GOT3 (cell line): ENCODE results near the gene DOCK2.

Experiments used
- DNase-seq: peaks from one replicate; lab custom pipeline; 2025; ENCODE audit warnings: mixed read lengths; lab: John Stamatoyannopoulos, UW

The DOCK2 gene

DNA sequence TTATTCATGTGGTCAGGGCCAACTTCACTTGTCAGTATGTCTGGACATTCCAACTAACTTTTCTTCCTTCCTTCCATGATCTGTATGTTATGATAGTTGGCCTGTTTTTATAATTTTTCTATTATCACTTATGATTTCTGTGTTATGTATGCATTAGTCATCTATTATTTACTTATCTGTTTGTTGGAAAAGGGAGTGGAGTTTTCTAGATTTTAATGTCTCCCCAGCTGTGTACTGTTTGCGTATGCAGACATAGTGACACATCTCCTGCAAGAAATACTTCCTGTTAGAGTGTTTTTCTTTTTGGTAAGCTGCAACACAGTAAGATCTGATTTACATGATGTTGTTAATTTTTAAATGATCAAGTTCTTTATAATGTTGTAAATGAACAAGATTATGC, 351.9 kb downstream of the DOCK2 start:
- no peak for DNase-seq

DNA sequence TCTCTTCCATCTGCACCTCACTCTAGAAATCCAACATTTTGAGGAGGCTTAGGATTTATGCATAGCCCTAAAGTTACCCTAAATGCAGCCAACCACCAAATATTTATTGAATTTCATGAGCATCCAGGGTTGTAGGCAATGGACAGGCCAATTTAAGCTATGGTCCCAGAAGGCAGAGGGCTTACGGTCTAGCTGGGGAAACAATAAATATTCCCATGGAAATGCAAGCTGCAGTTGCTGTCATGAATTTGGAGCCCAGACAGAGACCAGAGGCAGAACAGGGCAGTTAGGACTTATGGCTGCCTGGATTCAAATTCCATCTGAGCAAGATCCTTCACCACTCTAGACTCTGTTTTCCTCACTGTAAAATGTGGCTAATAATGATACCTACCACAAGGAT, 352.3 kb downstream of the DOCK2 start:
- DNase-seq, result no peak

DNA sequence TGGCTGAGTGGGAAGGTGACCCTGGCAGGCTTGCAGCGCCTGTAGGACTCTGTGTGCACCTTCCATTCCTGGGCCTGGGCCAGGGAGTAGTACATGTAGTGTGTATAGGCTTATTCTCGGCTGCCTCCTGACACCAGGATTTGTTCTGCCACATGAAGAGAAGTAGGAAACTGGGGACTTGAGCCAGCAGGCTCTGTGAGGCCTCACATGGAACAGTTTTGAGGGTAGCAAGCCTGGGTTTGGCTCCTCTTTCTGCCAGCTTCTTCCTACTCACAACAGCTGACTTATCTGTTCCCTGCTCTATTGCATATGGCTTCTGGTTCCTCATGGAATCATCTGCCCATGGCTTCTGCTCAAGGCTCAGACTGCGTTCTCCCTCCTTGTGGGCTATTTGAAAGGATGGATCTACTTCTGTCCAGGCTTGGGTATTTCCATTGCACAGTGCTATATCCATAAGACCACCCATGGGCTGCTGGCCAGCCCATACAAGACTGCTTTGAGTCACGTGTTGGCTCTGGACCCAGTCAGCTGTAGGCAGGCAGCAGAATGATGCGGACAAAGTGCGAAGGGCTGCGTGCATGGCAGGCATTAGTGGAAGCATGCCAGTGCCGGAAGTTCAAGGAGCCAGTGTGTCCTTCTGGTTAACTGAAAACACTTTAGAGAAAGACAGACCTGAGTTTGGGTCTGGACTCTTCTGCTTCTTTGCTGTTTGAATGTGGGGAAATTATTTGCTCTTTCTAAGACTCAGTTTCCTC, 354.2 kb downstream of the DOCK2 start:
- no peak for DNase-seq

DNA sequence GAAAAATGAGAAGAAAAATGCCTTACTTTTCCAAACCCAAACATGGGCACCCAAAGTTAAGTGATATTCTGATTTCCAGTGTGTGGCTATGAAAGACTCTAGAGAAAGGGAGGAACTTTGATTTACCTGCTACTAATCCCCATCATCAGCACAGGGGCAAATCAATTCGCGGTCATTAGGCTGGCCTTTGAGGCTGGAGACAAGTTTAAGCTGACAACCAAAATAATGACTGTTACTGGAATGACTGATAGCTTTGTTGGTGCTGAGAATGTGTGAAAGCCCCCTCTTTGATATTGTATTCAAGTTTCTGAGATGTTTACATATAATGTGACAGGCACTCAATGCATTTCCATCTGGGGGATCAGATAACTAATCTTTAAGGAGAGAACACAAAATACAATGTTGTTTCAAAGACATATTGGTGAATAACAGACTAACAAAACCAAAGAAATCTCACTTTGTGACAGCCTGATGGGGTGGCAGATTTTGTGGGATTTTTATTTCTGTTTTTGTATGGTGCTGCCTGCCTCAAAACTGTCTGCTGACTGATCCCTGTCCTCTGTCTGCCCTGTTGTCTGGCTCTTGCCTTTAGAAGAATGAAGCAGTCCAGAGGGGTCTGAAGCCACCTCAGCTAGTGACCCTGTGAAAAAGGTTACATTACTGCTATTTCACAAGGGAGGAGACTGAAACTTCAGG, 355.9 kb downstream of the DOCK2 start:
- no peak for DNase-seq

DNA sequence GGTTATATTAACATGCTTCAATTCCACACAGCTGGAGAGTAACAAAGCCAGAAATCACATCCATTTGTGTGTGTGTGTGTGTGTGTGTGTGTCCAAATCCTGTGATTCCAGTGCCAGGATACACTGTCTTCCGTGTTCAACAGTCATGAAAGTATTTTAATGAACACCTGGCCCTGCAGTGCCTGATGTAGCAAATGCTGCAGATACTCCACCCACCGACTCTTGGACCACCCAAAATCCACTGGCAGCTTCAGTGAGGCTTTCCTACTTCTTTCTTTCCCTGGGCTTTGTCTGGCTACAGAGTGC, 356.4 kb downstream of the DOCK2 start:
- DNase-seq, result no peak

DNA sequence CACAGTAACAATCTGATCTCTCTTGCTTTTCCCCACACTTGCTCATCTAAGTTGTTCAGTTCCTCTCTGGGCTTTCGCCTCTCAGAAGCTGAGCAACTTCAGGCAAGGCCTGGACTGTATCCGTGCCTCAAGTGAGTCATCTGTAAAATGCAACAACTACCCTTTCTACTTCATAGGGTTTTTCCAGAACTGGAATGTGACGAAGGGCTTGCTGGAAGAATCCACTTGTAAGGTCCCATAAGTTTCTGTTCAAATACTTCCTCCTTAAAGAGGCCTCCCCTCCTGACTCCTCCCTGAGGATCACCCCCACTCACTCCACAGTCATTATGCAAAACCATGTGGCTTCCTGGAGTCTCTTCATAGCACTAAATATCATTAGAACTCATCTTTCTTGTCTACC, 360.7 kb downstream of the DOCK2 start:
- no peak for DNase-seq

DNA sequence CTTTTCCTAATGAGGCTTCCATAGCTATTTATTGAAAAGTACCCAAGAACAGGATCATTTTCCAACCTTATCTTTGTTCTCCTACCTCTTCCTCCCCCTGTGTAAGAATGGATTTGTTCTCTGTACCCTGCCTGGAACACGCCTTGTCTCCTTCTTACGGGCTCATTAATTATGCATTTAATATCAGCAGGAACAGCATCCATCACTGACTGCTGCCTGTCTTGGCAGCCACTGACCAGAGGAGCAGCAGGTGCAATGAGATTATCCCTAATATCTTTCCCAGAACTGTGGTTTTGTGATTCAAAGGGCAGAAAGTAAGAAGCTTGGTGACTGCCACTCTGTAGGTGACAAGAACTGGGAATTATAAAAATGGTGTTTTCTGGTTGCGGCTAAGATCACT, 362.5 kb downstream of the DOCK2 start:
- no peak for DNase-seq

DNA sequence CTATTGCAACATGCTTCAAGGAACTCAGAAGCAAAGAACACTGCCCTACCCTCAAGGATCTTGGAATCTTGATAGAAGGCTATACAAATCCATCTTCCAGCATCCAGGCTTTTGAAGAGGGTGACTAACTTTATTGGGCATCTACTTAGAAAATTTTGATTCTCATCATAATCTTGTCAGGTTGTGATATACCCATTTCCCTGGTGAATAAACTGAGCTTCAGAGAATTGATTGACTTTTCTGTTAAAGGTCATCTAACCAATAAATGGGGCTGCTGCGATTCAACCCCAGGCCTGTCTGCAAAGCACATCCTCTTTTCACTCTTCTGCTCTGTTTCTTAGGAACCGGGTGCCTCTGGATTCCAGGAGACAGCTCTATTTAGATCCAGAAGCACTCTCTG, 363.1 kb downstream of the DOCK2 start:
- DNase-seq, result no peak

DNA sequence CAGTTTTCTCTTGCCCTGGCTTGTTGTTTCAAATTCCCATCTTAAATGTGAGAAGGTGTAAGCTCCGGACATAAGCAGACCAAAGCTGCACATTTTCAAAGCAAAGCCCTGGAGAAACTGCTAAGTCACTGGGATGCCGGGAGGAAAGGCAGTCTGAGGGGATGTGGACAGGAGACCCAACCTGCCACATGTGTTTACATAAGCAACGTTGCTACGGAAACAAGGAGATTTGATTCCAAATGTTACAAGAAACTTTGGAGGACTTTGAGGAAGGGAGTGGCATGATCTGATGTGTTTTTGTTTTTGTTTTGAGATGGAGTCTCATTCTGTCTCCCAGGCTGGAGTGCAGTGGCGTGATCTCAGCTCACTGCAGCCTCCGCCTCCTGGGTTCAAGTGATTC, 368.9 kb downstream of the DOCK2 start:
- no peak for DNase-seq

DNA sequence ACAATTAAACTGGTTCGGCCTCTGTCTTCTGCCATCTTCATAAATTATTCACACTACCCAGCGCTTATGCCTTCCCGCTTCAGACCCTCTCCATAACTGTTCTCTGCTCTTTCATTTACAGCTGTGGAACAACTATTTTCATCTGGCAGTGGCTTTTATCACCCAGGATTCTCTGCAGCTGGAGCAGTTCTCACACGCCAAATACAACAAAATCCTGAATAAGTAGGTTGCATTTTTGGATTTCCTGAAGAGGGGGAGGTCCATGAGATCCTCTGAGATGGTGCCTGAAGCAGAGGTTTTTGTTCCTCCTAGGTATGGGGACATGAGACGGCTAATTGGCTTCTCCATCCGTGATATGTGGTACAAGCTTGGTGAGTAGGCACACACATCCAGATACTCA, 371.3 kb downstream of the DOCK2 start:
- no peak for DNase-seq

DNA sequence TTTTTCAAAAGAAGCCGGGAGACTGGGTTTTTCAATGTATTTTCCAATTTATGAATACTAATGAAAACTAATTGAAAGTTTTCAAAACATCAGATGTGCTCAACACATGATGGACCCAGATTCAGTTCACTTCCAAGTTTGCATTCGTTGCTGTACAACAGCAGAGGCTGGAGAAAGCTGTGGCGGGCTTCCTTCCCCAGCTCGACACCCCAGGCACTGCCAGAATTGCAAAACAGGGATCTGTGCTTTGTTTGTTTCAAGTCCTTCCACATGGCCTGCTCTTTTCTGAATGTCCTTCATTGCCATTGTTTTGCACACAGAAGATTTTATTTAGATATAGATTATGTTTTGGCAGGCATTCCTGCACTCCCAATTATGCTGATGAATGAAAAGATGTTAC, 373.5 kb downstream of the DOCK2 start:
- DNase-seq, result no peak

DNA sequence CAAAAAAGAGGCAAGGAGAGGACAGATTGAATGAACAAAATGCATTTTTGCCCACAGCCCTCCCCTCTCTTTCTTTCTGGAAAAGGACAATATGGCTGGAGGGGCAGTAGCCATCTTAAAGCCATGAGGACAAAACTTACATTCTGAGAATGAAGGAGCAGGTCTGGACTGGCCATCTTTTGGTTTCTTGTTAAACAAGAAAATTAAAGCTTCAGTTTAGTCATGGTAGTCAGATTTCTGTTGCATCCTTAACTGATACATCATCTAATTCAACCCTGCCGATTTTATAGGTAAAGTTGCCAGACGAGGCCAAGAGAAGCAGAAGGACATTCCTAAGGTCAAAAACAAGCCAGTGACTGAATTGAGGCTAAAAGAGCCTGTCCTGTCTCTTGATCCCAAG, 374.7 kb downstream of the DOCK2 start:
- no peak for DNase-seq

DNA sequence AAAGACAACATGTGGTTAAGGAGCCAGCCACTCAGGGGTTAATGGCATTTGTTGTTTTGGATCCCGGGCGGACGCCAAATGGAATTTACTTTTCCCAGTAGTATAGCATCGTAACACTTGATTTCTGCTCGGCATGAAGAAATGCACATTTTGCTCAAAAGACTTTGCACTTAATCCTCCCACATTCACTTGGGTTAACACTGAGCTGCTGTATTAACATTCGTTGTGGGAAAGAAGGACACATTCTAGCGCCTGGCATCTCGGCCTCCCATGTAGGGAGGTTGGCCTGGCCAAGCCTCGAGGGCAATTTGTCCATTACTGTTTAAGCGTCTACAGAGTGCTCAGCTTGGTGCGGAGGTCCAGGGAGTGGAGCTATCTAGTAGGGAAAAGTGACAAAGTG, 375.5 kb downstream of the DOCK2 start:
- no peak for DNase-seq

DNA sequence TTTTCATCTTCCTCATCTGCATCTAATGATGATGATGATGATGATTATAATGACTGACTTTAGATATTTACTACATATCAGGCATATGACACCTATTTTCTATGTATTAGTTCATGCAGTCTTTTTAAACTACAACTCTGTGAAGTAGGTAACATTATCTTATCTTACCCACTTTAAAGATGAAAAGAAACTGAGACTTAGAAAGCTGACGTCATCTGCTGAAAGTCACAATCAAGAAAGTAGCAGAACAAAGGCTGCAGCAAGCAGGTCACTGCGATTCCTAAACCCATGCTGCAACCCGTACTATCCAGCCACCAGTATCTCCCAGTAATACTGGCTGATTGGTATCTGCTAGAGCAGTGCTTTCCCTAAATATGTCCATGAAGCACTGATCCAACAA, 383.3 kb downstream of the DOCK2 start:
- no peak for DNase-seq

DNA sequence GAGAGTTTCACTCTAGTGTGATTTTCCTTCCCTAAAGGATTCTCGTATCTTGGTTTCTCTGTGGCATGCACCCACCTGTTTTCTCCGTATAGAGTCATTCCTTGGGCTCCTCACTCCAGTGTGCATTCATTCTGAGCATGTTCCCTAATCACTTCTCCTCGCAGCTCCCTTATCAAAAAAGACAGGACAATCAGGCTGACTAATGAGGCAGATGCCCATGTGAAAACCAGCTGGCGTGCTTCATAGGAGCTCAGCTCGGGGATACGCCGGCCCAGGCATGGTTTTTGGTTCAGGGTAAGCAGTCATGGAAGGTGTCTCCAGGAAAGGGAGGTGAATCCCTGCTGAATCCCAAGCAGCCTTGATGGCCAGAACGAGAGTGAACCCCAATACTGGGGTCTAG, 384.4 kb downstream of the DOCK2 start:
- DNase-seq, result no peak

DNA sequence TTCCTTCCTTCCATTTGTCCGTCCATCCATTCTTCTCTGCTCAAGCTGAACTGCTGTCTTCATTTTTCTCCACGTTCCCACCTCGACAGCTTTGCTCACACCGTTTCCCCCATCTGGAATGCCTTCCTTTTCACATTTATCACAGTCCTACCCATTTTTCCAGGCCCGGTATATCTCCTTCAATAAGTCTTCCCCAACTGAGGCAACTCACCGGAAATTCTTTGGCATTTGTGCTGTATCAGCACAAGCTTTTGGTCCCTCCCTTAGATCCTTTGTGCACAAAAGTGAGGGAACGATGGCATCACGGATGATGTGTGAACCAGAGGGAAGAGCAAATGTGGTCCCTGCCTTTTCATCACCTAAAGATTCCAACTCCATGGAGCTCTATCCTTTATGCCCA, 388.8 kb downstream of the DOCK2 start:
- no peak for DNase-seq

DNA sequence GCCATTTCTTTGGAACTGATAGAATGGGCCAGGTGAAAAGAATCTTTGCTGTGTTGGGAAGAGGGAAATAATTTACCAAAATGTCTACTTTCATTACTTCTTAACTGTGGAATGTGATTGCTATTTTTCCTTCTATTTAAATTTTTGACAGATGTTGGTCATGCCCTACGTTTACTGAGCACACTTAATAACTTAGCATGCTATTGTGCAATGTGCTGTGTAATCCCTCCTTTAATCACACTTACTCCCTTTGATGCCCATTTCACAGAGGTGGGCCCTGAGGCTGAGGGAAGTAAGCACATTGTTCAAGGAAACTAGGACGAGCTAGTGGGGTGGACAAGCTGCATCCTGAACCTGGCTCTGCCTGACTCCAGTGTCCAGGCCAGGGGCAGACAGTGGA, 391.0 kb downstream of the DOCK2 start:
- DNase-seq, result no peak

DNA sequence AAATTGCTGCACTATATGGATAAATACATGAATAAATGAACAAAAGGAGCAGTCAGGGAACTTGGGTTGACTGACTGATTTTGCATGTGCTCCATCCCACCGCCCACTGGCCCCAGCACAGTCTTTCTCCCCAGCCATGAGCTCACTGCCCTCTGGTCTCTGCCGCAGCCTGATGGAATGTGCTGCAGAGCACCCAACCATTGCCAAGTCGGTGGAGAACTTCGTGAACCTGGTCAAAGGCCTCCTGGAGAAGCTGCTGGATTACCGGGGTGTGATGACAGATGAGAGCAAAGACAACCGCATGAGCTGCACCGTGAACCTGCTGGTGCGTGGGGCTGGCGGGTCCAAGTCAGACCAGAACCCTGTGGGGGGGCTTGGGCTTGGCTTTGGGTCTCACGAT, 397.2 kb downstream of the DOCK2 start:
- DNase-seq, result no peak

DNA sequence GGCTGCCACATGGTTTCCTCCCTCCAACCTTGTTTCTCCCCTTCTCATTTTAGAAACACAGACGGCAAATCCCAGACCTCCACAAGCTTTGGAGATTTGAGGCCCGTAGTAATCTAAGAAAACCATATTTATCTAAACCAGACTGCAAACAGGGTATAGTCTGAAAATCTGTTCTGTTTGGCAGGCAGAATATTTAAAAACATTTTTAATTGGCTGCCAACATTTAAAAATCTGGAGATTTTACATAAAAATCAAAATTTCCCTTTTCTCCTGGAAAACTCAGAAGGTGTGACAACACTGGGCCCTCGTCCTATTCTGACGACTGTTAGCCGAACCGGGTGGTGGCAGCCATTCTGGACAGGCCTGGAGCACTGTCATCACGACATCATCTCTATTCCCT, 401.2 kb downstream of the DOCK2 start:
- DNase-seq, result no peak

DNA sequence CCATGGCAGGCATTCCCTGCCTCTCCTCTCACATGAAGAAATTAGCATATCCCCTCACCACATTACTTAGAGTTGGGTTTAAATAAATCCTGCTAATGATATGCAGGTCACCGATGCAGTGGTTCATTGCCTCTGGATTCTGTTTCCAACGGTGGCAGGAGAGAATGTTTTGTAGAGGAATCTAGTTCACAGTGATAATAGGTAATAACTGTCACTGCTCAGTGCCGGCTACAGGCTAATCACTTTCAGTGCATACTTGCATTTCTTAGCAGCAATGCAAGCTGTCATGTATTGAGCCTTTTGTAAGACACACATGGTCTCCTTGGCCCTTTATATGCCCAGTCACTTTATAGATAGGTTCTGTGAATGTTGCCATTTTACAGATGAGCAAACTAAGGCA, 402.8 kb downstream of the DOCK2 start:
- DNase-seq, result no peak

DNA sequence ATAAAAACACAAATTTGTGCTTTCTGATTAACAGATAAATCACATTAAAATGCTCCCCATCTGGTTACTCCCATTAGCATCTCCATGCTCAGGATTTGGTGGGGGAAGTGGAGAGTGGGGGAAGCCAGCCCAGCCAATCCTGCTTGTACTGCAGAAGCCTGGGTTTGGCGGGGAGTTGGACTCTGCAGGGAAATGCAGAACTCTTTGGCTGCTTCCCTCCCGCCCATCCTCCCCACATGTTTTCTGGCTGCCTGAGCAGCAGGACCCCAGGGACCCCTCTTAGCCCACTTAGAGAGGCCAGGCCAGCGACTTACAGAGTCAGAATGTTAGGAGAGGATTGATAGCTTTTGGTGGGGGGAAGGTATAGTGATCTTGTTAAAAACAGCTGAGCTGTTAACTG, 409.2 kb downstream of the DOCK2 start:
- no peak for DNase-seq

DNA sequence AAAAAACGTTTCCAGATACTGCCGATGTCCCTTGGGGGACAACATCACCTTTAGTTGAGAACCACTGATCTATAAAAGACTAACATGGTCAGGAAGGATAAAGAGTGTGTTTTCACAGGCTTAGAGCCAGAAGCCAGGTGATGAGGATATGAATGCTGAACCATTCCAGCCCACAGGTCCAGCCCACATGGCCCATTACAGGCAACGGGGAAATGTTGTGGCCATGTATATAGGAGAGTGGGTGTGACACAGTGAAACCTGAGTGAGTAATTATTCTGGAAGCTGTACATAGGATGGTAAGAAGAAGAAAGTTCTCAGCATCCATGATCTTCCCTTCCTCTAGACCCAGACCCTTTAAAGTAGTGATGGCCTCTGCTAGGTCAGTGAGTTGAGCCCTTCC, 412.6 kb downstream of the DOCK2 start:
- DNase-seq, result no peak

DNA sequence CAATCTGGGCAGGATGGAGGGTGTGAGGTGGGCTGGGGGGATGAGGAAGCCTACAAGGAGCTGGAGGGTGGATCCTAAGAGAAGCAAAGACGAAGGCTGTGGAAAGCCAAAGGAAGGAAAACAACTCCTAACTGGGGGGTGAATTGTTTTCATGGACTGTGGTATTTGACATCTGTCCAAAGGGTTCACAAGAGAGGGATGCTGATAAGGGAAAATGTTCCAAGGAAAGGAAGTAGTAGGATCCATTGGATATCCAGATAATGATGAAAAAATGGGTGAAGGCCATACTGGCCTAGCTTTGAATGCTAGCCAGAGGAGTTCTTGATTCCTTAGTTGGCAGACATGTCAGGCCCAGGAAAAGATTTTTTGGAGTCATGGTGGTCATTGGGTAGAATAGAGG, 416.8 kb downstream of the DOCK2 start:
- no peak for DNase-seq

DNA sequence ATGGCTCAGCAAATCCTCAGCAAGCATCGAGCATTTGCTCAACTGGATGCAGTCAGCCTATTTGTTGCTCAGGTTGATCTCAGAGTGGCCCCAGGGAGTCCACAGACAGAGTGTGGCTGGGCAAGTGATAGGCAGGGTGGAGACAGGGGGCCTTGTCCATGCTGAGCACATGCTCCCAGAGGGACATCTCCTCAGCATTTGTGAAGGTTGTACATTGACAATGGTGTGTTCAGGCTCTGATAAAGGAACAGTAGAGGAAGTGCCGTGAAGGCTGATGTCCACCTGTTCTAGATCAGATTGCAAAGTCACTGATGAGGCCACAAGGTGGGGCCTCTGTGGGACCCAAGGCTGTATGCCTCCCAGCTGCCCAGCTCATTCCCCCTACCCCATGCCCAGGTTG, 418.5 kb downstream of the DOCK2 start:
- no peak for DNase-seq
